HG02798 (cell line): ENCODE results near the gene ROBO1.
"Not testable (repeated sequence)": the region's sequence is repeated elsewhere in the genome, so short reads cannot be mapped to it uniquely, and the experiment has no call there.

ENCODE experiments used
- ATAC-seq: cut with Tn5 transposase; IDR thresholded peaks from one replicate; pipeline ENCODE4 v1.9.1; 2021; ENCODE audit warnings: mild to moderate bottlenecking; ENCODE audit not compliant: unreplicated experiment, poor library complexity

Gene ROBO1

GRCh38 chr3:79337798-79338197 is 430.0 kb downstream of the ROBO1 start:
- ATAC-seq = no peak

GRCh38 chr3:79329154-79329553 is 438.6 kb downstream of the ROBO1 start:
- ATAC-seq = no peak

GRCh38 chr3:79326642-79327041 is 441.2 kb downstream of the ROBO1 start:
- no peak for ATAC-seq

GRCh38 chr3:79325833-79326383 is 441.9 kb downstream of the ROBO1 start:
- not testable (repeated sequence) for ATAC-seq

GRCh38 chr3:79317551-79318518 is 450.0 kb downstream of the ROBO1 start:
- no peak for ATAC-seq

- ATAC-seq = no peak
These were observed 452.8 kb downstream of the ROBO1 start for GRCh38 chr3:79314962-79315361.

GRCh38 chr3:79314544-79314943 is 453.3 kb downstream of the ROBO1 start:
- no peak for ATAC-seq

- no peak for ATAC-seq
These were observed 457.8 kb downstream of the ROBO1 start for GRCh38 chr3:79310016-79310415.

- ATAC-seq = no peak
These were observed 460.7 kb downstream of the ROBO1 start for GRCh38 chr3:79306934-79307570.

- not testable (repeated sequence) for ATAC-seq
These were observed 467.7 kb downstream of the ROBO1 start for GRCh38 chr3:79299949-79300635.

GRCh38 chr3:79297245-79297960 is 470.4 kb downstream of the ROBO1 start:
- ATAC-seq = no peak

- no peak for ATAC-seq
These were observed 480.9 kb downstream of the ROBO1 start for GRCh38 chr3:79286882-79287281.

GRCh38 chr3:79285871-79286270 is 481.9 kb downstream of the ROBO1 start:
- ATAC-seq = no peak

GRCh38 chr3:79285380-79285779 is 482.4 kb downstream of the ROBO1 start:
- no peak for ATAC-seq

GRCh38 chr3:79284781-79285180 is 483.0 kb downstream of the ROBO1 start:
- ATAC-seq = no peak

GRCh38 chr3:79278681-79279080 is 489.1 kb downstream of the ROBO1 start:
- ATAC-seq = no peak

GRCh38 chr3:79268422-79268821 is 499.4 kb downstream of the ROBO1 start:
- ATAC-seq = no peak

- no peak for ATAC-seq
These were observed 502.9 kb downstream of the ROBO1 start for GRCh38 chr3:79264892-79265291.

GRCh38 chr3:79263423-79263822 is 504.4 kb downstream of the ROBO1 start:
- no peak for ATAC-seq

- no peak for ATAC-seq
These were observed 509.3 kb downstream of the ROBO1 start for GRCh38 chr3:79258479-79258878.
